Measurements from ENCODE around the gene DSC1.

Gene DSC1

DNA sequence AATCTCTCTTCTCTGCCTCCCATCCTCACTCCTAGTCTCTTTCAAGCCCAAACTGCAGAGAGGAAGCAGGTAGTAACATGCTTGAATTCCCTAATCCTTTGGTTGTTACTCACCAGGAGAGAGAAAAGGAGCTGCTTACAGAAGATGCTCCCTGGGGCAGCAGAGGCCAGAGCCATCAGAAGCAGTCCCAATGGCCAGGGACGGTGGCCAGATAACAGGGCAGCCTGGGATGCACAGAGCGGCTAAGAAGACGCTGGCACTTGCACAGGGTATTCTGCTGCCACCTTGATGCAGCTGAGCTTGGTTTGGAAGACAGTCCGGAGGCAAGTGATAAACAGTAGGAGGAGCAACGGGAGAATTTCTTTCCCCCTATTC, 250 bp downstream of the DSC1 start:
- Mint-ChIP-seq H3K4me1 (peaks cover 16% of the 10 kb centered on the region), H3K4me3 (no peak overlapping the region), H3K36me3 (ENCODE audit: low read depth) (no peaks in the 10 kb centered on the region), H3K9me3 (no peaks in the 10 kb centered on the region), H3K27ac (peak overlapping the region; percentile 17), H3K27me3 (ENCODE audit: low read depth, poor library complexity) (peaks cover 3% of the 10 kb centered on the region)
- TF ChIP-seq, protein P1, sequence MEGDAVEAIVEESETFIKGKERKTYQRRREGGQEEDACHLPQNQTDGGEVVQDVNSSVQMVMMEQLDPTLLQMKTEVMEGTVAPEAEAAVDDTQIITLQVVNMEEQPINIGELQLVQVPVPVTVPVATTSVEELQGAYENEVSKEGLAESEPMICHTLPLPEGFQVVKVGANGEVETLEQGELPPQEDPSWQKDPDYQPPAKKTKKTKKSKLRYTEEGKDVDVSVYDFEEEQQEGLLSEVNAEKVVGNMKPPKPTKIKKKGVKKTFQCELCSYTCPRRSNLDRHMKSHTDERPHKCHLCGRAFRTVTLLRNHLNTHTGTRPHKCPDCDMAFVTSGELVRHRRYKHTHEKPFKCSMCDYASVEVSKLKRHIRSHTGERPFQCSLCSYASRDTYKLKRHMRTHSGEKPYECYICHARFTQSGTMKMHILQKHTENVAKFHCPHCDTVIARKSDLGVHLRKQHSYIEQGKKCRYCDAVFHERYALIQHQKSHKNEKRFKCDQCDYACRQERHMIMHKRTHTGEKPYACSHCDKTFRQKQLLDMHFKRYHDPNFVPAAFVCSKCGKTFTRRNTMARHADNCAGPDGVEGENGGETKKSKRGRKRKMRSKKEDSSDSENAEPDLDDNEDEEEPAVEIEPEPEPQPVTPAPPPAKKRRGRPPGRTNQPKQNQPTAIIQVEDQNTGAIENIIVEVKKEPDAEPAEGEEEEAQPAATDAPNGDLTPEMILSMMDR (IDR thresholded peaks at IDR 0.05), result no peak
- DNase-seq, result no peak

DNA sequence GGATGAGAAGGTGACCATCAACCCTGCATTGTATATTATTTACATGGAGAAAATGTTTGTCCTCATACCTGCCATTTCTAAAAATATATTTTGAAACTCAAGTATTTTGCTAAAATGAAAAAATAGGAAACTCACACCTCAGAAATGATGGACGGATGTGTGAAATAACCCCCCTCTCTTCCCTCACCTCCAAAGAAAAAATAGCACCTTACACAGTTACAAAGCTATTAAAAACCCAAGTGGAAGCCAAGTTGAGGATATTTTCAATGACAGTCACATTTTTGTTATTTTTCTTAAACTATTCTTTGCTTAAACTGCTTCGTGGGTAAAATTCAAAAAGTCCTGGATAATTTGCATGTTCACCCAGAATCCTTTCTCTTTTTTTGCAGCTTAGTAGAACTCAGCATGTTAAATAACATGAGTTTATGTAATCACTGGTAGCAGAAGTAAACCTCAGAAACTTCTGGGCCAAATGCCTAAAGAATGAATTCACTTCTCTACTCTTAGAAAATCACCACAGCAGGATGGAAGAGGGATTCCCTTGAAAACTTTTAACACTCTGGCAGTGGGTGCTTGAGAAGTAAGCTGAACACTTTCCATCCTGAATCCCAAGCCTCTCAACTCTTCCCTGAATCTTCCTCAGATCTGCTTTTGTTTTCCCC, 768 bp downstream of the DSC1 start:
- no peak for DNase-seq
- TF ChIP-seq, protein P1 (IDR thresholded peaks at IDR 0.05), result no peak
- peaks cover 22% of the 10 kb centered on the region for H3K4me1 Mint-ChIP-seq
- H3K36me3 Mint-ChIP-seq (ENCODE audit: low read depth), result no peaks in the 10 kb centered on the region
- no peaks in the 10 kb centered on the region for H3K9me3 Mint-ChIP-seq
- peak overlapping the region; percentile 17 for H3K27ac Mint-ChIP-seq
- no peak overlapping the region for H3K4me3 Mint-ChIP-seq
- H3K27me3 Mint-ChIP-seq (ENCODE audit: low read depth, poor library complexity), result peaks cover 3% of the 10 kb centered on the region

DNA sequence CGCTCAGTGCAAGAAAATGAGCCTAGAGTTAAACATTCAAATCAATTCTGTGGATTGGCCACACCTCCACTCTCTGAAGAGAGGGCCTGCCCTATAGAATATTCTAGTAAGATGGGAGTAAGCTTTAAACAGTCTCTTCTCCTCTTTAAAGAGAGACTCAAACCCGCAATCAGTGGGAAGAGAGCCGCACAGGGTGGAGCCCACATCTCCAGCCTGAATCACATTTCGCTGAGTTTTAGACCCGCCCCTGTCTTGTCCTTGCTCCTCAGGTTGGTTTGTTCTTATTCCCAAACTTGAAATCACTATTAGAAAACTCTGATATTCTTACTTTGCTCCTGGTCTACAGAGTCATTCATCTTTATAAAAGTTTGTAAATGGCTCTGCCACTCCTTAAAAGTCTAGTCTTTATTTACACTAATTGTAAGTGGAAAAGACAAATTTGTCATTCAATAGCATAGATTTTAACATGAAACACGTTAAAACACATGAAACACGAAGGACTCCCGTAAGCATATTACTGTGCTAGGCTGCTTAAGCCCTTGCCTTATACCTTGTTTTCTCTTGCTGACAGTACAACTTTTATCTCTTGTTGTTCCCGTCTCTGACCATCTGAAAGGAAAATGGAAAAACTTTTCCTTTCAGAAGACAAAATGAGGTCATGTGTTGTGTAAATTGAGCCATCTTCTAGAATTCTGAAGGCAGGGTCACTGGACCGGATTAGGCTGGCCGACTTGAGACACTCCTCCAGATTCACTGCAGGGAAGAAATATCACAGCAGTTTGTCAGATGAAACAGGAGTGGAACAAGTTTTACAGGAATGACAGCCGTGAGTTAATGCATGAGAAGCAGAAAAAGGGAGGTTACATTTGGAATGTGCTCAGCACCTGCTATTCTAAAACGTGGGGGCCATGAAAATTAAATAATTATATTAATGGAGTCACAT, 5.6 kb downstream of the DSC1 start:
- DNase-seq, result peak; percentile 26
- peaks cover 16% of the 10 kb centered on the region for H3K4me1 Mint-ChIP-seq
- TF ChIP-seq, protein P1 (IDR thresholded peaks at IDR 0.05), result no peak
- no peaks in the 10 kb centered on the region for H3K36me3 Mint-ChIP-seq (ENCODE audit: low read depth)
- no peaks in the 10 kb centered on the region for H3K9me3 Mint-ChIP-seq
- no peaks in the 10 kb centered on the region for H3K27me3 Mint-ChIP-seq (ENCODE audit: low read depth, poor library complexity)
- peak overlapping the region; percentile 93 for H3K27ac Mint-ChIP-seq
- no peak overlapping the region for H3K4me3 Mint-ChIP-seq

DNA sequence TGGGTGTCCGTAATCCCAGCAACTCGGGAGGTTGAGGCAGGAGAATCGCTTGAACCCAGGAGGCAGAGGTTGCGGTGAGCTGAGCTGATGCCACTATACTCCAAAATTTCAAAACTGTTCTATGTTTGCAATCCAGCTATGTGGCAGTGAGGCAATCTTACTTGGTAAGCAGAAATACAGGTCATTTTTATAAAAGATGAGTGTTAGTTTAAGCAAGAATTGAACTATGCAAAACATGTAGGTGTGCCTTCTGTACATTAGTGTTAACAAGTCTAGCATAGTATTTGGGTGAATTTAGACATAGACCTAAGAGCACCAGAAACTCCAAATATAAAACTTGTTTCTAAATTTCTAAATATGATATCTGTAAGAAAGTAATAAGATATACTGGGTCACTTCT, 7.2 kb downstream of the DSC1 start:
- H3K4me3 Mint-ChIP-seq, result no peak overlapping the region
- H3K36me3 Mint-ChIP-seq (ENCODE audit: low read depth), result no peaks in the 10 kb centered on the region
- H3K27ac Mint-ChIP-seq, result no peak overlapping the region
- no peaks in the 10 kb centered on the region for H3K9me3 Mint-ChIP-seq
- H3K27me3 Mint-ChIP-seq (ENCODE audit: low read depth, poor library complexity), result no peaks in the 10 kb centered on the region
- TF ChIP-seq, protein P1 (IDR thresholded peaks at IDR 0.05), result no peak
- DNase-seq, result no peak
- H3K4me1 Mint-ChIP-seq, result peaks cover 13% of the 10 kb centered on the region

DNA sequence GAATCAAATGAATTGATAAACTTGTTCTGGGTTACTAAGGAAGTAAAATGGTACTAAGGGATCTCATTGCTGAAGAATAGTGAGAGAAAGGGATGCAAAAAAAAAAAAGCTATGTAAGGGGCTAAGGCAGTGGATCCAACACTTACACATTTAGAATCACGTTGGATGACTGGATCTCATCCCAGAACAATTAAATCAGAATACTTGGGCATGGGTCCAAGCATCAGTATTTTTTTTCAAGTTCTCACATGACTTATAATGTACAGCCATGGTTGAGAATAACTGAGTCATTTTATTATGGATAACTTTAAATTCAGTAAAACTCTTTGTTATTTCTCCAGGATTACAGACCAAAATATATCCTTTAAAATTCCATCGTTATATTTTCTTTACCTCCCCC, 8.5 kb downstream of the DSC1 start:
- no peaks in the 10 kb centered on the region for H3K36me3 Mint-ChIP-seq (ENCODE audit: low read depth)
- no peak for DNase-seq
- H3K4me3 Mint-ChIP-seq, result no peak overlapping the region
- H3K27ac Mint-ChIP-seq, result no peak overlapping the region
- no peaks in the 10 kb centered on the region for H3K27me3 Mint-ChIP-seq (ENCODE audit: low read depth, poor library complexity)
- TF ChIP-seq, protein P1 (IDR thresholded peaks at IDR 0.05), result no peak
- no peaks in the 10 kb centered on the region for H3K9me3 Mint-ChIP-seq
- H3K4me1 Mint-ChIP-seq, result peaks cover 13% of the 10 kb centered on the region

Measured in nephron progenitor cell (in vitro differentiated cells).